ENCODE data around the gene CSF3R.

The CSF3R gene

GRCh38 chr1:36482724-36483388 lies at the start of gene CSF3R:
TSS of gene CSF3R (minus strand) at chr1:36482913. CDS start at chr1:36479496, 3,417 bp downstream.
- no peak for DNase-seq (ENCODE audit: low read depth)

GRCh38 chr1:36531833-36532232 lies 49.1 kb upstream of the CSF3R start:
- DNase-seq (ENCODE audit: low read depth) = no peak

GRCh38 chr1:36530791-36531190 lies 48.1 kb upstream of the CSF3R start:
- DNase-seq (ENCODE audit: low read depth) = no peak

DNA sequence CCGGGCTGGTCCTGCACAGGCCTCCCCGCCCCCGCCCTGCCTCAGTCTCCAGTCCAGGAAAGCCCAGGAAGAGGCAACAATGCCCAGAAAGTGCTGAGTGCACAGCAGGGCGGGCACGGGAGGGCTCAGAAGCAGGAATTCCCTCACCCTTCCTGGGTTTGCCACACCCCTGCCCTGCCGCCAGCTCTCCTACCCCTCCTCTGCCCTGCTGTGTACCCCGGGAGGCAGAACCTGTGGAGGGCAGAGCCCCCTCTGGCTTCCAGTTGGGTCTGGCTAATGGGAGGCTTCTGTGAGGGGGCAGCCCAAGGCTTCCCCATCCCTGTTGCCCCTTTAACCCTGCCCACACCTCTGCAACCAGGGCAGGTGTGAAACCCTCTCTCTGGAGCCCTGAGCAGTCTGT lies 47.5 kb upstream of the CSF3R start:
- DNase-seq (ENCODE audit: low read depth) = no peak

- no peak for DNase-seq (ENCODE audit: low read depth)
Observed at GRCh38 chr1:36529769-36530260, 47.1 kb upstream of the CSF3R start.

DNA sequence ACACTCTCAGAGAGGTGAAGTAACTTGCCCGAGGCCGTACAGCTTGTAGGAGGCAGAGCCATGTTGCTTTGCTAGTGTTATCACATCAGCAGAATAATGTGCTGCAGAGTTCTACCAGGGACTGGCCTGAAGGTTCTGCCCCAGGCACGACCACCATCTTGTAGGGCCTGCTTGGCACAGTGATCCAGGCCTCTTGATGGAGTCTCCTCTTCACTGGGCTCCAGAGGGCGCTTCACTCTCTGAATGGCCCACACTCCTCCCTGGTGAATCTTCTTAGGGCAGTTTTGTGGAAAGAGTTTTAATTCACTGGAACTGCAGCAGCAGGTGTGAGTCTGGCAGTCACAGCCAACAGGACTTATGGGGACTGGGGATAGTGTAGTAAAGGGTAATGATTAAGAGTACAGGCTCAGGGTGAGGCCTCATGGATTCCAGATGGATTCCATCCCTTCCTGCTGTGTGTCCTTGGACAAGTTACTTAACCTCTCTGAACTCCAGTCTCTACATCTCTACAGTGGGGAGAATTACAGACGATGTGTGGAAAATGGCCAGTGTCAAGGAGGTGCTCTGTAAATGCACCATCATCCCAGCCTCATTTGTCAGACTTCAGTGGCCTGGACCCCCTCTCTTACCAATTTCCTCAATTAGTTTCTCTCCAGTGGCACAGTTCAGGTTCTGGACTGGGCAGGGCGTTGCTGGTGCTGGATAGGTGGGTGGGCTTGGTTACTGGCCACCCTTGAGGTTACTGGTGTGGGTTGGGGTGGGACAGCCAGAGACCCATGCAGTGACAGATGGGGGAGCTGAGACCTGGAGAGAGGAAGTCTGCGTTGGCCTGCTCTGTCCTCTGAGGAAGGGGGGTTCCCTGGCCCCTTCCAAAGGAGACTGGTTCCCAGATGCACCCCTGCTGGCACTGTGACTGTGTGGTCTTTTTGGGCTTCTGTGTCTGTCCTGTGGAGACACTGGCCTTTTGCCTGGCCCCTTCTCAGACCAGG lies 45.9 kb upstream of the CSF3R start:
- DNase-seq (ENCODE audit: low read depth) = no peak

DNA sequence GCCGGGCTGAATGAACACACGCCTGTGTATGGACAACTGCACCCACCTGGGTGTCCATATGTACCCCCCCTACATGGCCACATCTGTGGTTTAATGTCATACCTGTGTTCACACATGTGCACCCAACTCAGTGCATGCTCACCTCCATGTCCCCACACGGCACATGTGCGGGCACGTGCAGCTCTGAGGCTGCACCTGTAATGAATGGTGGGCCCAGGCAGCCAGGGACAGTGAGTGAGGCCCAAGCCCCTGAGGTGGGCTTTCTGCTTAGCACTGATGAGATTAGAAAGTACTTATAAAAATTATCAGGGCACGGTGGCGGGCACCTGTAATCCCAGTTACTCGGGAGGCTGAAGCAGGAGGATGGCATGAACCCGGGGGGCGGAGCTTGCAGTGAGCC lies 42.5 kb upstream of the CSF3R start:
- DNase-seq (ENCODE audit: low read depth) = no peak

DNA sequence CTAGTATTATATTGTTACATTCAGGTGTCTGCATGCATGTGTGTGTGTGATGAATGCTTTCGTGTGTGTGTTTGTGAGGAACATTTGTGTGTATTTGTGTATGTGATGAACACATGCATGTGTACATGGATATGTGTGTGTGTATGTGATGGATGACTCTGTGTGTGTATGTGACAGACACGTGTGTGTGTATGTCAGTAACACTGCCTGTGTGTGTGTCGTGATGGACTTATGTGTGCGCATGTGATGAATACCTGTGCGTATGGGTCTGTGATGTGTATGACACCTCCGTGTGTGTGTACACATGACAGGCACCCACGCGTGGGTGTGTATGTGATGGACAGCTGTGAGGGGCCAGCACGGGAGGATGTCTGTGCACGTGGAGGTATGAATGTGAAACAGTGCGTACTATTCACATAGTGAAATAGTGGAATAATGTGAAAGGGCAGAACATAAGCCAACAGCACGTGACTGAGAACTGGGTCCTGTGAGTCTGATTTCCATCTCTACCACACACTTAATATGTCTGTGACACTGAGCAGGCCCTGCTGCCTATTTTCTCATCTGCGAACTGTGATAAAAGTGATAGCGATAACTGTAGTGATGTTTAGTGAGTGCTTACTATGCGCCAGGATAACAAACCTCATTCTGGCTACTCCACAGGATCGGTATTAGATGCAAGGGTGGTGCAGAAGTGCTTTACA lies 41.8 kb upstream of the CSF3R start:
- DNase-seq (ENCODE audit: low read depth) = no peak

- peak; percentile 26 for DNase-seq (ENCODE audit: low read depth)
Observed at GRCh38 chr1:36523850-36524249, 41.1 kb upstream of the CSF3R start.

DNA sequence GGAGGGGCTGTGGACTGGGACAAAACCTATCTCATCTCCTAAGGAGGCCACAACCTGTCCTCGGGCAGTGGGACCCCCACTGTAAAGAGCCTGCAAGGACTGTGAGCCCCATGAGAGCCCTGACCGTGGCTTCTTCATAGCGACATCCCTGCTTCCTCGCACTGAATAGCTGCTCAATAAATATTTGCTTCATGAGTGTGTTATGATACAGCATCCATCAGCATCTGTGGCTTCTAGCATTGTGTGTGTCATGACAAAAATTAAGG lies 40.5 kb upstream of the CSF3R start:
- DNase-seq (ENCODE audit: low read depth) = no peak

GRCh38 chr1:36522461-36523229 lies 39.9 kb upstream of the CSF3R start:
- no peak for DNase-seq (ENCODE audit: low read depth)

GRCh38 chr1:36522021-36522420 lies 39.3 kb upstream of the CSF3R start:
- DNase-seq (ENCODE audit: low read depth) = no peak

DNA sequence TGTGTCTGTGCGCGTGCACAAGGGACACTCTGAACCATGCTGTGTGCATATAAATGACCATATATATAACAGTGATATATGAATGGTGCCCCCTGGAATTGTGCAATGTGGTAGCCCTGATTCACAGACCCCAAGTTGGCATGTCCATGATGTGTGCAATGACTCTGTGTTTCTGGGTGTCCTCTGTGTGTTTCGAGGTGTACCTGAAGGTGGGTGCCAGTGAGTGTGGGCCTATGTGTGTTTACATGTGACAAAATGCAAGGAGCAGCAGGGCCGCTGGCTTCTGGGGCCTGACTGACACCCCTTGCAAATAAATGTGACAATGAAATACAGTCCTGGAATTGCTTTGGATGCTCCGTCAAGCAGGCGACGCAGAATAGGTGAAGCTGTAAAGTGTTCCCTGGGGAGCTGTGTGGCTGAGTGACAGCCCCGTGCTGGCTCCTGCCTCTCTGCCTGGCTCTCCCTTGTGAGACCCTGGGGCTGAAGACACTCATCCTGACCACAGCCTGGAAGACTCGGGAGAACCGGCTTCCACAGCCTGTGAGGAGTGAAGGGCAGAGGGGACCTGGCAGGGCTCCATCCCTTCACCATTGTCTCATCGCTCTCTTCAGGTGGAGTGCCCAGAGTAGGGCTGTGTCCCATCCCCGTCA lies 38.2 kb upstream of the CSF3R start:
- DNase-seq (ENCODE audit: low read depth) = no peak

DNA sequence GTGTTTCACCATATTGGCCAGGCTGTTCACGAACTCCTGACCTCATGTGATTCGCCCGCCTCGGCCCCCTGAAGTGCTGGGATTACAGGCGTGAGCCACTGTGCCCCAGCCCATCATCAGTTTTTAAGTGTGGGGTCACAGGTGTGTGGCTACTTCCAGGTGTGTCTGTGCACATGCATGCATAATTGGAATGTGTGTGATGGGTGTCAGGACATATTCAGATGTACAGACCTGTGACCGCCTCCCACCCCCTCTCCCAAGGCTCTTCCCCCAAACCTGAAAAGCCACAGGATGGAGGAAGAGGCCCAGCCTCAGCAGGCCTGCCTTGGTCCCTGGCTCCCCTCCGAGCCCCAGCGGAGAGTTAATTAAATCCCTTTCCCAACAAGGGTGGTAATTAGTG lies 37.3 kb upstream of the CSF3R start:
- no peak for DNase-seq (ENCODE audit: low read depth)

DNA sequence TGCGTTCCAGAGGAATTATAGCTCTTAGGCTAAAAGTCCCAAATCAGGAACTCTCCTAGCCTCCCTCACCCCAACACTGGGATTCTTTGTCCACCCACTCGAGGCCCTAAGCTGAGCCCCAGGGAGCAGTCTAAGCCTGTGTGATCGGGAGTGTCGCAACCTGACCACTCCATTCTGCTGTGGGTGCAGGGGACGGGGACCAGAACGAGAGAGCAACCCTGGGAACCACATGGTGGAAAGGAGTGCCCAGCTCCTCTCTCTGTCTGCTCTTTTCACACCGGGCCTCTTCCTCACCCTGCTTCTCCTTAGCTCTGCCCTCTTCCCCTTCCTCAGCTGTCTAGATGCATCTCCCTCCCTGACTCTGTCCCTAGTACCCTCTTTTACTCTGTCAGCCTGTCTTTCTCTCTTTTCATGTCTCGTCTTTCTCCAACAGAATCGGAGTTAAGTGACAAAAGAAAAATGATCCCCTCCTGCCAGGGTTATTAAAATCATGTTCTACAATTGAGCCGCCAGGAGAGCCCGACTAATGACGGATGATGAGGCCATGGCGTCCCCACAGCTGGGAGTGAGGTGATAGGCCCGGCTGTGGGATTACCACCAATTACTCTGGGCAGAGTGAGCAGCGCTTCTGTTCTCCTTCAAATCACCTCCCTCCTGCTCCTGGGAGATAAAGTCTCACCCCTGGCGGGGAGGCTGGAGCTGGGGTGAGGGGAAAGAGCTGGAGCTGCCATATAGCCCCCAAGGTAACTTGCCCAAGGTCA lies 34.5 kb upstream of the CSF3R start:
- DNase-seq (ENCODE audit: low read depth) = no peak

- DNase-seq (ENCODE audit: low read depth) = peak; percentile 21
Observed at GRCh38 chr1:36516372-36517010, 33.8 kb upstream of the CSF3R start.

DNA sequence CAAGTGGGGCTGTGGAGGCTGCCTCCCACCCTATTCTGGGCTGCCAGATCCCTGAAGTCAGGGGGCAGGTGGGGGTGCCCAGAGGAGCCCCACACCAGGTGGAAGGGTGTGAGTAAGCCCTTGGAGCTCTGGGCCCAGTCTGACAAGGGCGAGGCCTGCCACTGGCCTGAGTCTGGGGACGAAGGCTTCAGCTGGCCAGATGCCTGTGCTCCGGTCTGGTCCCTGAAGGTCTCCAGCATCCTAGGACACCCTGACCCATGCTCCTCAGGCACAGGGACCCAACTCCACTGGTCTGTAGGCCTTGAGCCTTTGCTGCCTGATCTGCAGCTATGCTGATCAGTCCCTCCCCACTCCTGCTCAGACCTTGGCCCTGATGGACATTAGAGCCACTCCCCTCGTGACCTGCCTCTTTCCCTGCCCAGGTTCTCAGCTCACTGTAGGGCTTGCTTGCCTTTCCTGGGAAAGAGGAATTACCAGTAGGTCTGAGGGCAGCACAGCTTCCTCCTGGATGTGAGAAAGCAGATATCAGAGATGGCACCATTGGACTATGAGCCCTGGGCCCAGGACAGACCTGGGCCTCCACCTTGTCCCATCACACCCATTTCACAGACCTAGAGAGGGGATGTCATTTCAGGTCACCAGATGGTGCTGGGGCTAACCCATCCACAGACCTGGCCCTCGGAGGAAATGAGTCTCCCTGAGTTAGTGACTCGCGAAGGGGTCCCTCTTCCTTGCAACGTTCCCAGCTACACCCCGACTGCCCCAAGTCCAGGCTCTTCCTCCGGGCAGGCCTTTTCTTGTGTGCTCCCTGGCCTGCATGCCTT lies 32.8 kb upstream of the CSF3R start:
- DNase-seq (ENCODE audit: low read depth) = no peak

DNA sequence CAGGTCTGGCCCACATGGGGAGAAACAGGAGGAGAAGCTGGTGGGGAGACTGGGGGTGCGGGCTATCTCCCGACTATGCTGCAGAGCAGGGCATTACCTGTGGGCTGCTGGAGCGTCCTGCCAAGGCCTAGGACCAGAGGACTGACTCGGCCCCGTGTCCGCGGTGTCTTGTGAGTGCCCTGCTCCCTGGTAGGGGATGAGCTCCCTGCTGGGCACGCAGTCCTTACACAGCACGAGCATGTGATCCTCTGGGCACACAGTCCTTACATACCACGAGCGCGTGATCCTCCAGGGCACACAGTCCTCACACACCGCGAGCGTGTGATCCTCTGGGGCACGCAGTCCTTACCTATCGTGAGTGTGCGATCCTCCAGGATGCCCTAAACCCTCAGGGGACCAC lies 31.8 kb upstream of the CSF3R start:
- DNase-seq (ENCODE audit: low read depth) = no peak

Measured in activated T-helper 9 cell treated with anti-CD3 and anti-CD28 coated beads, Interleukin-2, amount 50 U/mL, for 16 hours (primary cell).